Right cardiac atrium (tissue), 5 donors: ENCODE results near the gene CFAP107. TPM values are rescaled to one million over a fixed set of nuclear protein-coding genes. Genes with fewer than 3 reads are reported as not detected.
"Not testable (repeated sequence)": the region's sequence is repeated elsewhere in the genome, so short reads cannot be mapped to it uniquely, and the experiment has no call there.

Experiments used
- ATAC-seq, 2 donors: fragments of 200-7000 bp; cut with Tn5 transposase; one replicate each; pipeline versions ENCODE4 v1.8.0 to v1.9.1; 2020; ENCODE audit warnings: moderate library complexity in 2 of 2, mild to moderate bottlenecking in 1 of 2
- DNase-seq, 3 donors: peaks; one replicate each; pipeline ENCODE4 v3.0.0-alpha.2; 2020
- H3K27ac ChIP-seq: one replicate; pipeline ENCODE4 v1.5.1; 2013; ENCODE audit warnings: mild to moderate bottlenecking, low read length, control low read depth, moderate library complexity
- H3K27me3 ChIP-seq: one replicate; pipeline ENCODE4 v1.6.1; 2013; ENCODE audit not compliant: control insufficient read depth, insufficient read depth
- H3K4me1 ChIP-seq: one replicate; pipeline ENCODE4 v1.6.1; 2013; ENCODE audit warnings: low read length; ENCODE audit not compliant: control insufficient read depth, insufficient read depth
- H3K4me3 ChIP-seq: one replicate; pipeline ENCODE4 v1.5.1; 2013; ENCODE audit warnings: low read length, control low read depth
- H3K9me3 ChIP-seq: one replicate; pipeline ENCODE4 v1.6.1; 2013; ENCODE audit warnings: low read length; ENCODE audit not compliant: control insufficient read depth
- WGBS: extraction: QIAGEN DNeasy Blood & Tissue Kit; methylation state at CpG from one replicate; pipeline ENCODE4 v1.1.7; 2013; 5-methylcytosine and 5-hydroxymethylcytosine counted together
- intact Hi-C, 4 donors: fragments of 100-400 bp; cut with DNase I; formaldehyde crosslinking; loops; one replicate each; pipeline versions ENCODE4 v1.11.0 to v1.14.0; 2022 to 2023
- polyA plus RNA-seq: library from polyadenylated mRNA; stranded (reverse); fragments of 200-250 nt; gene quantifications from one replicate; pipeline ENCODE4 v1.2.3, GENCODE V29; 2013
- total RNA-seq, 4 donors: library from RNA; stranded (reverse); fragmentation: NEBNext Ultra II Directional; extraction: Animal tissue kit (Norgen Biotek cat#: 25700); gene quantifications; one replicate each; pipeline ENCODE4 v1.2.1, GENCODE V29; 2021
- donor health status: healthy with polysubstance abuse.
- donor health status: DM: no; HTN: yes; CAD: no.
- donor health status: DM: no; HTN: no; CAD: no.
- donor health status: DM: no; HTN: yes; CAD: no; lungs with severe emphysema.
- donor health status: DM: yes; HTN: yes; CAD: no.

The CFAP107 gene
- total and polyA plus RNA-seq, 5 donors = not detected

DNA sequence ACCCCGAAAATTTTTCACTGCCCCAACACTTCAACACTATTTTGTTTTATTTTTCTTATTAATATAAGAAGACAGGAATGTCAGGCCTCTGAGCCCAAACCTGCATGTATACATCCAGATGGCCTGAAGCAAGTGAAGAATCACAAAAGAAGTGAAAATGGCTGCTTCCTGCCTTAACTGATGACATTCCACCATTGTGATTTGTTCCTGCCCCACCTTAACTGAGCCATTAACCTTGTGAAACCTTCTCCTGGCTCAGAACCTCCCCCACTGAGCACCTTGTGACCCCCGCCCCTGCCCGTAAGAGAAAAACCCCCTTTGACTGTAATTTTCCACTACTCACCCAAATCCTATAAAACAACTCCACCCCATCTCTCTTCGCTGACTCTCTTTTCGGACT lies 32.3 kb upstream of the CFAP107 start:
- DNase-seq, H3K4me1 ChIP-seq, H3K27ac ChIP-seq, H3K4me3 ChIP-seq, ATAC-seq, H3K27me3 ChIP-seq, intact Hi-C loops, H3K9me3 ChIP-seq: not testable (repeated sequence)
- WGBS = 86% methylated on average over 5 of the region's 5 CpGs

DNA sequence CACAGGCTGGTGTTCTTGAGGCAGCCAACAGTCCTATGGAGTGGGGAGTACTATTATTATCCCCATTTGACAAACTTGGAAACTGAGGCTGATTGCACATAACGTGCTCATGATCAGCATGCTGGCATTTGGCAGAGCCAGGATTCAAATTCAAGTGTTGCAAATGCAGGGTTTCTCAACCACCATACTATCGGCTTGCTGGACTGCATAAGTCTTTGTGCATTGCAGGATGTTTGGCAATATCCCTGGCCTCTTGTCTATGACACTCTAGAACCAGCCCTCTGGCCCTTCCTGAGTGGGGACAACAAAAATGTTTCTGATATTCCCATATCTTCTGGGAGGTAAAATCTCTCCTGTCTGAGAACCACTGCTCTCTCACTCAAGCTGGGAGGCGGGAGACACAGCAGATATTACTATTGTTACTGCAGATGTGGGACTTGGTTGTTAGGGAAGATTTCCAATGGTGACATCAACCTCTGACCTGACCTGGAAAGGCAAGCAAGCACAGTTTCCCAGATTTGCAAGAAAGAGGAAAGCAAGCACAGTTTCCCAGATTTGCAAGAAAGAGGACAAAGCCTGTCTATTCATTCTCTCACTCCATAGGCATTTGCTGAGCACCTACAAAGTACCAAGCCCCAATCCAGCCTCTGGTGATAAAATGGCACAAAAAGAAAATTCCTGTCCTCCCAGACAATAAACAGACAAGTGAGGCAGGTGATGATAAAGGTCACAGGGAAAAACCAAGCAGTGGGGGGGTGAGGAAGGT lies 31.1 kb upstream of the CFAP107 start:
- intact Hi-C loops = no loop called here
- WGBS = 58% methylated on average over 3 of the region's 3 CpGs
- Histone ChIP-seq H3K9me3 (no peaks in the 10 kb centered on the region), H3K27me3 (no peaks in the 10 kb centered on the region), H3K4me3 (no peak overlapping the region), H3K27ac (no peak overlapping the region), H3K4me1 (no peaks in the 10 kb centered on the region)
- DNase-seq = no peak
- no peak for ATAC-seq

DNA sequence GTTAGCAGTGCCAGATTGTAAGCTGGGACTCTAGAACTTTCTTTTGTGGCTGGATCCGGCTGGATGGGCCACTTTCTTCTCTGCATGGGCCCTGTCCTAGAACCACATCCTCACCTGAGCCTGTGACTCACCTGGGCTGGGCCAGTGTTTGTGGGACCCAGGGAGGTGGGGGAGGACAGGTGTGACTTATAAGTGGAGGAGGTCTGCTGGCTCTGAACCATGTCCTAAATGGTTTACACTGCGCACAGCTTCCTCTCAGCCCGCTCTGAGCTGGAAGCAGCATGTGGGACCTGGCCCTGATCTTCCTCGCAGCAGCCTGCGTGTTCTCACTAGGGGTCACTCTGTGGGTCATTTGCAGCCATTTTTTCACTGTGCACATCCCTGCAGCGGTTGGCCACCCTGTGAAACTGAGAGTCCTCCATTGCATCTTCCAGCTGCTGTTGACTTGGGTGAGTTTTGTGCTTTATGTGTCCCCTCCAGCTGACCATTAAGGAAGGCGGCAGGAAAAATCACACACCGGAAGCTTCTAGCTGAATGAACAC lies 30.0 kb upstream of the CFAP107 start, which contains the start of gene AADACL3:
Gene AADACL3, plus strand, starts transcription at position 215 of the 542 bp plus-strand sequence. Its CDS starts 67 bp downstream, at position 282.
- Histone ChIP-seq H3K27ac (no peak within 1 kb of the TSS), H3K27me3 (no peaks in the 10 kb centered on the region), H3K9me3 (no peaks in the 10 kb centered on the region), H3K4me3 (no peak within 1 kb of the TSS), H3K4me1 (no peaks in the 10 kb centered on the region)
- no peak for DNase-seq
- 78% methylated on average over 8 of the region's 8 CpGs for WGBS
- ATAC-seq = no peak
- intact Hi-C loops = no loop called here

DNA sequence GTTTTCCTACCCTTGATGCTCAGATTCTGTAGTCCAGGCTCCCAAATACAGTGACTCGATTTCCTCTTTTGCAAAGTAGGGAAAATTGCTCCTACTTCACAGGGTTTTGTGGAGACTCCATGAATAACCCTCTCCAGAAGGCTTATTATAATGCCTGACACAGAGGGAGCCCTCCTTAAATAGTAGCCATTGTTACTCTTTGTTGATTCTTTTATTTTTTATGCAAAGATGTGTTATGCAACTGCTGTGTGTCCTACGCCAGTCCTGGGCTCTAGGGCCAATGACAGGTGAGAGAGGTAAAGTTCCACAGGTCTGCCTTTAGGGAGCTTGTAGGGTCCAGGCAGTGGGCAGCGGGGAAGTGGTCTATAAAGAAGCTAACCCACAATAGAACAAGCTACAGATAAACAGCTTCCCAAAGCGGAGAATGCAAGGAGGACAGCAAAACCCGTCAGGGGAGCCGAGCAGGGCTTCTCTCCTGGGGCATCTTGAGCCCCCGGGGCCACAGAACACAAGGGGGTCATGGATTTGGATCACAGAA lies 28.6 kb upstream of the CFAP107 start:
- no peaks in the 10 kb centered on the region for H3K27me3 ChIP-seq
- no peaks in the 10 kb centered on the region for H3K4me1 ChIP-seq
- H3K4me3 ChIP-seq = no peak overlapping the region
- 80% methylated on average over 7 of the region's 7 CpGs for WGBS
- no peak for DNase-seq
- ATAC-seq = no peak
- intact Hi-C loops = no loop called here
- H3K27ac ChIP-seq = no peak overlapping the region
- H3K9me3 ChIP-seq = no peaks in the 10 kb centered on the region

DNA sequence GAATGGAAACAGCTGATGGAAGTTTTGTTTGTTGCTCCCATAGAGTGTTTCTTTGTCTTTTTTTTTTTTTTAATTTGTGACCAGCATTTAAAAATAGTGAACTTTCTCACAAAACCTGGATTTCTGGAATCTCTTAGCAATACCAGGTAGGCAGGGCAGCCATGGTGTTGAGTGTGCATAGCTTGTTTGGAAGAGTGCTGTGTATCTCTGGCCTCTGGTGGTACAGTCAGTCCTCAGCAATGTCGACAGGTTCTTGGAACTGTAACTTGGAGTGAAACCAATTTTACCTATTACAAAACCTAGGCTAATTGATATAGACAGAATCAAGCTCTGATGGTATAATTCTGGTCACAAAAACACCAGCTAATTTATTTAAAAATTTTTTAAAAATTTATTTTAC lies 23.4 kb upstream of the CFAP107 start:
- Histone ChIP-seq H3K27ac (no peak overlapping the region), H3K4me3 (no peak overlapping the region), H3K9me3 (no peaks in the 10 kb centered on the region), H3K27me3 (no peaks in the 10 kb centered on the region), H3K4me1 (no peaks in the 10 kb centered on the region)
- no peak for ATAC-seq
- intact Hi-C loops = no loop called here
- 66% methylated on average over 1 of the region's 1 CpG for WGBS
- no peak for DNase-seq

DNA sequence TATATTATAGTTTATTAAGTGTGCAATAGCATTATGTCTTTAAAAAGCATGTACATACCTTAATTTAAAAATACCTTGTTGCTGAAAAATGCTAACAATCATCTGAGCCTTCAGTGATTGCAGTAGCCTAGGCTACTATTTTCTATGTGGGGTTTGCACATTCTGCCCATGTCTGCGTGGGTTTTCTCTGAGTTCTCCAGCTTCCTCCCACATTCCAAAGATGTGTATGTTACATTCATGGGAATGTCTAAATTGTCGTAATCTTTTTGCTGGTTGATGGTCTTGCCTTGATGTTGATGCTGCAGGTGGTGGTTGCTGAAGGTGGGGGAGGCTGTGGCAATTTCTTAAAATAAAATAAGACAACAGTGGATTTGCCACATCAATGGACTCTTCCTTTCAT lies 17.6 kb upstream of the CFAP107 start:
- ATAC-seq = no peak
- intact Hi-C loops = no loop called here
- DNase-seq = no peak
- 78% methylated on average over 2 of the region's 2 CpGs for WGBS
- Histone ChIP-seq H3K4me3 (no peak overlapping the region), H3K4me1 (no peaks in the 10 kb centered on the region), H3K9me3 (no peaks in the 10 kb centered on the region), H3K27me3 (no peaks in the 10 kb centered on the region), H3K27ac (no peak overlapping the region)

DNA sequence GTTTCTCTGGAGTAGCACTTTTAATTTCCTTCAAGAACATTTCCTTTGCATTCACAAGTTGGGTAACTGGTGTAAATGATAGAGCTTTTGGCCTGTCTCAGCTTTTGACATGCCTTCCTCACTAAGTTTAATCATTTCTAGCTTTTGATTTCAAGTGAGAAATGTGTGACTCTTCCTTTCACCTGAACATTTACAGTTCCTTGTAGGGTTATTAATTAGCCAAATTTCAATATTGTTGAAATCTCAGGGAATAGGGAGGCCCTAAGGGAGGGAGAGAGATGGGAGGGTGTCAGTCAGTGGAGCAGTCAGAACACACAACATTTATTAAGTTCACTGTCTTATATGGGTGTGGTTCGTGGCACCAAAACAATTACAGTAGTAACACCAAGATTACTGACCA lies 15.8 kb upstream of the CFAP107 start:
- no peak overlapping the region for H3K4me3 ChIP-seq
- DNase-seq (no peak), ATAC-seq (no peak)
- H3K27ac ChIP-seq = no peak overlapping the region
- 84% methylated on average over 1 of the region's 1 CpG for WGBS
- no peaks in the 10 kb centered on the region for H3K27me3 ChIP-seq
- H3K4me1 ChIP-seq = no peaks in the 10 kb centered on the region
- intact Hi-C loops = no loop called here
- H3K9me3 ChIP-seq = no peaks in the 10 kb centered on the region

DNA sequence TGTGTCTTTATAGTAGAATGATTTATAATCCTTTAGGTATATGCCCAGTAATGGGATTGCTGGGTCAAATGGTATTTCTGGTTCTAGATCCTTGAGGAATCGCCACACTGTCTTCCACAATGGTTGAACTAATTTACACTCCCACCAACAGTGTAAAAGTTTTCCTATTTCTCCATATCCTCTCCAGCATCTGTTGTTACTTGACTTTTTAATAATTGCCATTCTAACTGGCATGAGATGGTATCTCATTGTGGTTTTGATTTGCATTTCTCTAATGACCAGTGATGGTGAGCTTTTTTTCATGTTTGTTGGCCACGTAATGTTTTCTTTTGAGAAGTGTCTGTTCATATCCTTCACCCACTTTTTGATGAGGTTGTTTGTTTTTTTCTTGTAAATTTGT lies 14.9 kb upstream of the CFAP107 start:
- H3K4me1 ChIP-seq, H3K9me3 ChIP-seq, H3K27ac ChIP-seq, intact Hi-C loops, DNase-seq, H3K27me3 ChIP-seq, ATAC-seq, H3K4me3 ChIP-seq: not testable (repeated sequence)
- 76% methylated on average over 2 of the region's 2 CpGs for WGBS

DNA sequence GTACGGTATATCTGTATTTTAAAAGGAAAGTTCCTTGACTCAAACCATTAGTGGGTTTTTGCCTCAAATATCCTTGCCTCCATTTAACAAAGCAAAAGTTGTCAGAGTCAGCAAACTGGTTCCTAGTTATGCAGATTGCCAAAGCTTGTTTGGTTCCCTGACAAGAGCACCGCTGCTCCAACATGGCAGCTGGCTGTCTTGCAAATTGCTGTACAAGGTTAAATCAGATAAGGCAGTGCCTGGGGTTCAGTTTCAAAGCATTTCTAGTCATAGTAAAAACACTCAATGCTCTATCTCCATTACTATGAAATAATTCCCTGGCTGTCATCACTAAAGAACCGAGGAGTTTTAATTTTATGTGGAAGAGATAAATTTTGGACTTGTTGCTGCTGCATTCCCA lies 11.3 kb upstream of the CFAP107 start:
- DNase-seq = no peak
- intact Hi-C loops = no loop called here
- Histone ChIP-seq H3K27me3 (no peaks in the 10 kb centered on the region), H3K4me1 (no peaks in the 10 kb centered on the region), H3K27ac (no peak overlapping the region), H3K9me3 (no peaks in the 10 kb centered on the region), H3K4me3 (no peak overlapping the region)
- WGBS = 67% methylated on average over 3 of the region's 3 CpGs
- no peak for ATAC-seq

DNA sequence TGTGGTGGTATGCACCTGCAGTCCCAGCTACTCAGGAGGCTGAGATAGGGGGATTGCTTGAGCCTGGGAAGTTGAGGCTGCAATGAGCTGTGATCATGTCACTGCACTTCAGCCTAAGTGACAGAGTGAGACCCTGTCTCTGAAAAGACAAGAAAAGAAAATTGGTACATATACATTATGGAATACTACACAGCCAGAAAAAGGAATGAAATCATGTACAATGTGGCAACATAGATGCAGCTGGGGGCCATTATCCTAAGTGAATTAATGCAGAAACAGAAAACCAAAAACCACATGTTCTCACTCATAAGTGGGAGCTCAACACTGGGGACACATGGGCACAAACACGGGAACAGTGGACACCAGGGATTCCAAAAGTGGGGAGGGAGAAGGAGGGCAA lies 7.1 kb upstream of the CFAP107 start:
- H3K27ac ChIP-seq = no peak overlapping the region
- 91% methylated on average over 1 of the region's 1 CpG for WGBS
- no peak overlapping the region for H3K4me3 ChIP-seq
- H3K4me1 ChIP-seq = no peaks in the 10 kb centered on the region
- ATAC-seq (no peak), DNase-seq (no peak)
- intact Hi-C loops = no loop called here
- no peaks in the 10 kb centered on the region for H3K27me3 ChIP-seq
- H3K9me3 ChIP-seq = no peaks in the 10 kb centered on the region

DNA sequence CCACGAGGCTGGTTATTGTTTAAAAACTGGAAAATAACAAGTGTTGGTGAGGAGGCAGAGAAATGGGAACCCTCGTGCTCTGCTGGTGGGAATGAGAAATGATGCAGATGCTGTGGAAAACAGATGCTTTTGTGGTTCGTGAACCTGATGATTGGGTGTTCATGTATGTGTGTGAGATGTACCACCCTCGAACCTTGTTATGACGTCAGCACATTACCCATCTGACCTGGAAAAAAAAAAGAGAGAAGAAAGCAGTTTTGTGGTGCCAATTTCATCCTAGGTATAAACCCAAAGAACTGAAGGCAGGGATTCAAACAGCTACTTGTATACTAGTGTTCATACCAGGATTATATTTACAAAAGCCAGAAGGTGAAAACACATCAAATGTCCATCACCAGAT lies 6.4 kb upstream of the CFAP107 start:
- ATAC-seq = no peak
- H3K27ac ChIP-seq = no peak overlapping the region
- WGBS = 71% methylated on average over 5 of the region's 5 CpGs
- H3K9me3 ChIP-seq = no peaks in the 10 kb centered on the region
- no peak for DNase-seq
- H3K4me1 ChIP-seq = no peaks in the 10 kb centered on the region
- intact Hi-C loops = no loop called here
- no peak overlapping the region for H3K4me3 ChIP-seq
- no peaks in the 10 kb centered on the region for H3K27me3 ChIP-seq
